Measurements from ENCODE around the gene WDR82. TPM values are rescaled to one million over a fixed set of nuclear protein-coding genes. Genes with fewer than 3 reads are reported as not detected.

WDR82 gene
- total RNA-seq, 4 donors from 2014 or later, result 46.7 to 57.6 (median 52.5) TPM

DNA sequence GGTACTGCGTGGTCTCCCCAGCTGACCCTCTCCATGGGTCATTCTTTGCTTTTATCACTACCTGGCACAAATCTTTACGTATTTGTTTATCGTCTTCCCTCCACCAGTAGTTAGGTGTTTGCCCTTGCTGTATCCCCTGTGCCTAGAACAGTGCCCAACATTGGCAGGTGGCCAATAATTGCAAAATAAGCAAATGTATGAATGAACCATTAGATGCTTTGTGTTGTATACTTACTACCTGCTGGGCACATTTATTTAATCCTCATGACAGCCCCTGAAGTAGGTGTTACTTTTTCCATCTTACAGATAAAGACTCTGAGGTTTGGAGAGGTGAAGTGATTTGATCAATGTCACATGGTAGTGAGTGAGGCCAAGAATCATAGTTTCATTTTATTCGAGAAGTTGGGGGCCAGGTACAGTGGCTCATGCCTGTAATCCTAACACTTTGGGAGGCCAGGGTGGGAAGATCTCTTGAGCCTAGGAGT lies 37.5 kb downstream of the WDR82 start:
- 75% methylated on average over 4 of the region's 4 CpGs for WGBS
- Histone ChIP-seq H3K27ac (peak overlapping the region; percentile 89), H3K36me3 (no peaks in the 10 kb centered on the region), H3K4me3 (no peak overlapping the region), H3K27me3 (no peaks in the 10 kb centered on the region), H3K9me3 (no peaks in the 10 kb centered on the region), H3K4me1 (peaks cover 67% of the 10 kb centered on the region)
- TF ChIP-seq EP300 (IDR thresholded peaks at IDR 0.05) (no peak), POLR2AphosphoS5 (IDR thresholded peaks at IDR 0.05) (no peak), POLR2A (IDR thresholded peaks at IDR 0.05) (no peak)
- TF ChIP-seq, protein P1, sequence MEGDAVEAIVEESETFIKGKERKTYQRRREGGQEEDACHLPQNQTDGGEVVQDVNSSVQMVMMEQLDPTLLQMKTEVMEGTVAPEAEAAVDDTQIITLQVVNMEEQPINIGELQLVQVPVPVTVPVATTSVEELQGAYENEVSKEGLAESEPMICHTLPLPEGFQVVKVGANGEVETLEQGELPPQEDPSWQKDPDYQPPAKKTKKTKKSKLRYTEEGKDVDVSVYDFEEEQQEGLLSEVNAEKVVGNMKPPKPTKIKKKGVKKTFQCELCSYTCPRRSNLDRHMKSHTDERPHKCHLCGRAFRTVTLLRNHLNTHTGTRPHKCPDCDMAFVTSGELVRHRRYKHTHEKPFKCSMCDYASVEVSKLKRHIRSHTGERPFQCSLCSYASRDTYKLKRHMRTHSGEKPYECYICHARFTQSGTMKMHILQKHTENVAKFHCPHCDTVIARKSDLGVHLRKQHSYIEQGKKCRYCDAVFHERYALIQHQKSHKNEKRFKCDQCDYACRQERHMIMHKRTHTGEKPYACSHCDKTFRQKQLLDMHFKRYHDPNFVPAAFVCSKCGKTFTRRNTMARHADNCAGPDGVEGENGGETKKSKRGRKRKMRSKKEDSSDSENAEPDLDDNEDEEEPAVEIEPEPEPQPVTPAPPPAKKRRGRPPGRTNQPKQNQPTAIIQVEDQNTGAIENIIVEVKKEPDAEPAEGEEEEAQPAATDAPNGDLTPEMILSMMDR (IDR thresholded peaks at IDR 0.05), result no peak
- peak in 1 of 2 donors; percentile 32 for DNase-seq (ENCODE audit: low spot score in 2 of 2)

DNA sequence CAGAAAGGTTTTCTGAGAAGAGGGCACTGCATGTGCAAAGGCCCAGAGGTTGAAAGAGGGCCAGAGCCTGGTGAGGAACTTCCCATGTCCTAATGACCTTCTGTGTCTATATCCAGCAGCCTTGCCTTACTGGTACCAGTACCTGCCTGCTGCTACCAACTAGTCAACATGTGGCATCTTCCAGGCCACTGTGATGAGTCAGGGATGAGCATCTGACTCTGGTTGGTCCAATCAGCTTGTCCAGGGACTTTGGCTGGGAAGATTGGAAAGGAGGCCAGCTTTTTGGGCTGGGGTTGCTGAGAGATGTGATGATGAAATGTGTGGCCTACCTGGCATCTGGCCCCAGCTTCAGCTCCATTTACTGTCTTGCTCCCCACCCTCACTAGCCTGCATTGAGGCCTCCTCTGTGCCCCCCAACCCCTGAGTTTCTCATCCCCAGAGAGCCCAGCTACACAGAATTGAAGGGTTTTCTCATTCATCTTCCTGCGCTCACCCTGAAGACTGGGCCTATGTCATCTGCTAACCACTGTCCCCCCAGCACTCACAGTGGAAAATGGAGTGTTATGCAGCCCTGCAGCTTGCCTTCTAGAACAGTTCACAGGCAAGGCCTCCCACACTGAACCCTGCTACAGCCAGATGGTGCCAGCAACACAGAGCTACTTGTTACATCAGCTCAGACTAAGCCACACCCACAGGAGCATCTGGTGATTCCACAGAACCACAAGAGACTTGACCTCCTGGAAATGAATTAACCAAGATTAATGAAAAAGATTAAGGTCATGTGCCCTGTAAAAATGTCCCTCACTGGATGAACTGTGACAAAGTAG lies 38.2 kb downstream of the WDR82 start:
- DNase-seq (ENCODE audit: low spot score in 2 of 2), result peak in 1 of 2 donors; percentile 83
- H3K27ac ChIP-seq, result peak overlapping the region; percentile 89
- TF ChIP-seq POLR2AphosphoS5 (IDR thresholded peaks at IDR 0.05) (no peak), EP300 (IDR thresholded peaks at IDR 0.05) (no peak), POLR2A (IDR thresholded peaks at IDR 0.05) (no peak)
- TF ChIP-seq, protein P1 (IDR thresholded peaks at IDR 0.05), result no peak
- no peaks in the 10 kb centered on the region for H3K9me3 ChIP-seq
- H3K4me3 ChIP-seq, result peak overlapping the region; percentile 78
- H3K36me3 ChIP-seq, result no peaks in the 10 kb centered on the region
- peaks cover 67% of the 10 kb centered on the region for H3K4me1 ChIP-seq
- H3K27me3 ChIP-seq, result no peaks in the 10 kb centered on the region
- WGBS, result 86% methylated on average over 1 of the region's 1 CpG

DNA sequence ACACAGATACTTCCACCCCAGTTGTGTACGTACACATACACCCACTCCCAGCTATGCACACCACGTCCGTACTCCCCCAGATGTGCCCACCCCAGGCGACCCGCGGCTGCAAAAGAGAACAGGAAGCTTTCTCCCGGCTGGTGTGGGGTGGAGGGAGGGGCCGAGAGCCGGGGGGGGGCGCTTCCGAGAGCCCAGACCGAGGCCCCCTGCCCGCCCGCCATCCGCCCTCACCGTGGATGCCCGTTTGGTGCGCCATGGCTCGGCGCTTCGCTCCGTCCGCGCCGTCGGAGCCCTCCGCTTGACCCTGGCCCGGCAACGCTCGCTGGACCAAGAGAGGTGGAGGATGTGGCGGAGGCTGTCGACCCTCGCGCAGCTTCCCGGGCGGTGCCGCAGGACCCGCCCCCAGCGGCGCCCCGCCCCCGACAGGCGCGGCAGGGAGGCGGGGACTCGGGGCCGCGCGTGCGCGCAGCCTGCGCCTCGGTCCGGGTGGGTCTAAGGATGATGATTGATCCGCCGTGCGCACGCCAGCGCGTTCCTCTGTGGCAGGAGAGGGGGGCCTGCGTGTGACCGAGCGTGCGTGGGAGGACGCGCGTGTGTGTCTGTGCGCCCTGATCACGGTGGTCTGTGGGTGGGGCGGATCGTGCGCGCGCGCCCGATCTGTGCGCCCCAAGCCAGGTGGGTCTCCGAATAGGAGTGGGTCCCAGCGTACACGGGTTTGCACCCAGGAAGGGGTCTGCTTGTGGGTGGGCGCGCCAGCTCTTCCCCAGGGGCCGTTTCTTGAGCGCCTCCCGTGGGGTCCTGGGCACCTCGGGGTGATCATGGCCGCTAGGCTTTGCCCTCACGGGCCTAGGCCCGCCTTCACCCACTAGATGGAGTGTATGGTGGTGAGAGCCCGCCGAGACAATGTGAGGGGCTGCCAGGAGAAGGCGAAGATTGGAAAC lies 39.4 kb downstream of the WDR82 start, which contains the start of gene TWF2:
TSS of gene TWF2 (minus strand) at position 398 of the 941 bp plus-strand sequence. CDS start at position 256, 142 bp downstream.
- no peaks in the 10 kb centered on the region for H3K27me3 ChIP-seq
- peaks cover 8% of the 10 kb centered on the region for H3K36me3 ChIP-seq
- peak in 1 of 2 donors; percentile 43 for TF ChIP-seq POLR2A (IDR thresholded peaks at IDR 0.05)
- TF ChIP-seq EP300 (IDR thresholded peaks at IDR 0.05), result no peak
- TF ChIP-seq POLR2AphosphoS5 (IDR thresholded peaks at IDR 0.05), result peak in 1 of 3 donors; percentile 6
- H3K9me3 ChIP-seq, result no peaks in the 10 kb centered on the region
- peaks cover 55% of the 10 kb centered on the region for H3K4me1 ChIP-seq
- peak within 1 kb of the TSS; percentile 89 for H3K27ac ChIP-seq
- peak within 1 kb of the TSS; percentile 78 for H3K4me3 ChIP-seq
- peak in 1 of 2 donors; percentile 86 for DNase-seq (ENCODE audit: low spot score in 2 of 2)
- under 1% methylated on average over 45 of the region's 92 CpGs for WGBS

DNA sequence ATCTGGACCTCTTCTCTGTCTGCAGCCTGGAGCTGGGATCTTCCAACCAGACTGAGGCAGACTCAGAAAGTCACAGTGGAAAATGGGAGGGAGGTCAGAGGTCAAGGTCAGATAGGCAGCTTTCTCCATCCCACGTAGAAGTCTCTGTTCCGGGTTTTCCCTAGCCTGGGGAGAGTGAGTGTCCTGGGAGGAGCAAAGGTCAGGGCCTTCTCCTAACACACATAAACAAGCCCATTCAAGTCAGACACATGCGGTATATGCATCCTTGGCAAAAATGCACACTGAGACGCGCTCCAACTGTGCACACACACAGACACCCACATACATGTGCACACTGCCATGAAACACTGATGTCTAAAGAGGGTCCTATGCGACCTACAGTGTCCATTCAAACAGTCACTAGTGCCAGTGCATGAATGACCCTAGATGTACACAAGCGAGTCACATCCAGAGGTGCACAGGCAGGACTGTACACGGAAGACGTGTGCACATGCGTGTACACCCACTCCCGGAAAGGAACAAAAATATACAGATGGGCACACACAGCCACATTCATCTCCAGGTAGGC lies 40.2 kb downstream of the WDR82 start:
- peaks cover 52% of the 10 kb centered on the region for H3K4me1 ChIP-seq
- TF ChIP-seq EP300 (IDR thresholded peaks at IDR 0.05) (no peak), POLR2AphosphoS5 (IDR thresholded peaks at IDR 0.05) (no peak), POLR2A (IDR thresholded peaks at IDR 0.05) (no peak)
- TF ChIP-seq, protein P1 (IDR thresholded peaks at IDR 0.05), result no peak
- peak in 1 of 2 donors; percentile 58 for DNase-seq (ENCODE audit: low spot score in 2 of 2)

DNA sequence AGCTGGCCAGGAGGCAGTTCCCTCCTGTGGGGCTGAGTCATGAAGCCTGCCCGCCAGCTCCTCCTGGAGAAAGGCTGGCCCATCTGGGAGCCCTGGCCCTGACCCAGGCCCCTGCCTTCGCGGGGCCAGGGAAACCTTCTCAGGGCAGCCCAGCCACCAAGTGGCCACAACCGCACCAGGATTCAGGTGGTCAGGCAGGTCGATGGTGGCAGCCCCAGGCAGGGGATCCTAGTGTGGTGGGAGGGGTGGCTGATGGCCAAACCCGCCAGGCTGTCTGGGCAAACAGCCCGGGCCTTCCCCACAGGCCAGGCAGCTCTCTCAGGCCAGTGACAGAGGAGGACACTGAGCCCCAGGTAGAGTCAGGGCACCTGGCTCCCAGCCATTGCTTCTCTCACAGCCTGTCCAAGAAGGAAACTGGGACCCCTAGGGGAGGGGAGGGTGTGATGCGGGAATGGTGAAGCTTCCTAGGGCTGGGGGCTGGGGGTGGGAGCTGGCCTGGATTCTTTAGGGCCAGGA lies 40.7 kb downstream of the WDR82 start:
- TF ChIP-seq EP300 (IDR thresholded peaks at IDR 0.05) (no peak), POLR2A (IDR thresholded peaks at IDR 0.05) (no peak), POLR2AphosphoS5 (IDR thresholded peaks at IDR 0.05) (no peak)
- TF ChIP-seq, protein P1 (IDR thresholded peaks at IDR 0.05), result no peak
- Histone ChIP-seq H3K27ac (peak overlapping the region; percentile 89), H3K4me1 (peaks cover 56% of the 10 kb centered on the region), H3K36me3 (peaks cover 15% of the 10 kb centered on the region), H3K27me3 (no peaks in the 10 kb centered on the region), H3K9me3 (no peaks in the 10 kb centered on the region), H3K4me3 (peak overlapping the region; percentile 78)
- WGBS, result 6% methylated on average over 7 of the region's 8 CpGs
- DNase-seq (ENCODE audit: low spot score in 2 of 2), result peak; percentile 92 to 94

More for the DNA sequence above, 40.2 kb downstream of the WDR82 start:
- no peaks in the 10 kb centered on the region for H3K27me3 ChIP-seq
- H3K36me3 ChIP-seq, result peaks cover 10% of the 10 kb centered on the region
- no peaks in the 10 kb centered on the region for H3K9me3 ChIP-seq
- 4% methylated on average over 5 of the region's 11 CpGs for WGBS
- peak overlapping the region; percentile 89 for H3K27ac ChIP-seq
- peak overlapping the region; percentile 78 for H3K4me3 ChIP-seq
